NCI-H1092 treated with DMSO at 0.1 percent for 48 hours (cell line): ENCODE data around the gene CIB1.
A peak's percentile ranks its signal among the peaks of the same experiment; 100 is the strongest.

Source experiments
- DNase-seq: peaks from one replicate; lab custom pipeline; 2025; lab: John Stamatoyannopoulos, UW

The CIB1 gene

GRCh38 chr15:90214553-90215196 is 19.1 kb downstream of the CIB1 start:
- DNase-seq, result no peak

- no peak for DNase-seq
Observed at GRCh38 chr15:90213818-90214204, 19.9 kb downstream of the CIB1 start.

DNA sequence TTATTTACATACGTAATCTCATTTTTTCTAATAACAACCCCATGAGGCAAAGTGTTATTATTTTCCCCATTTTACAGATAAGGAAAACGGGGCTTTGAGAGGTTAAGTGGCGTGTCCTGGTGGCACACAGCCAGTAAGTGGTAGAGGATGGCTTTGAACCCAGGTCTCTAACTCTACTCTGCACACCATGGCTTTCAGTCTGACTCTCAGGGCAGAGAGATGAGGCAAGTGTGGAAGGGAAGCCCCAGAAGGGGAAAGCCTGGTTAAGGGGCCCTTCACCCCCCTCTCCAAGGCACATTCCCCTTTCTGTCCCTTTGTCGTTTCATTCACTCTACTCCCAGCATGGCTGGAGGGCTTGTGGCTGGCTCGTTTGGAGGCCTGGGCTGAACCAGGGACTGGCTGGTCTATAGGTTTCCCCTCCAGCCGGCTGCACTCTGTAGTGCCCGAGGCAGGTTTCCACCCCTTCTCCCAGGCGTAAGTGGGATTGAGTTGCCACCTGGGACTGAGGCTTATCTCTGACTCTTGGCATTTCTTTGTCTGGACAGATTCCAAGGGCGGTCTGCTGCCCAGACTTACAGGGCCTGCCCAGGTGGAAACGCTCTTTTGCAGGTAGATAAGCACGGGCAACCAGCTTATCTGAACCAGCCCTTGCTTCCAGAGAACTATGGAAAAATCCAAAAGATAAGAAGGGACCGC is 20.5 kb downstream of the CIB1 start:
- no peak for DNase-seq

DNA sequence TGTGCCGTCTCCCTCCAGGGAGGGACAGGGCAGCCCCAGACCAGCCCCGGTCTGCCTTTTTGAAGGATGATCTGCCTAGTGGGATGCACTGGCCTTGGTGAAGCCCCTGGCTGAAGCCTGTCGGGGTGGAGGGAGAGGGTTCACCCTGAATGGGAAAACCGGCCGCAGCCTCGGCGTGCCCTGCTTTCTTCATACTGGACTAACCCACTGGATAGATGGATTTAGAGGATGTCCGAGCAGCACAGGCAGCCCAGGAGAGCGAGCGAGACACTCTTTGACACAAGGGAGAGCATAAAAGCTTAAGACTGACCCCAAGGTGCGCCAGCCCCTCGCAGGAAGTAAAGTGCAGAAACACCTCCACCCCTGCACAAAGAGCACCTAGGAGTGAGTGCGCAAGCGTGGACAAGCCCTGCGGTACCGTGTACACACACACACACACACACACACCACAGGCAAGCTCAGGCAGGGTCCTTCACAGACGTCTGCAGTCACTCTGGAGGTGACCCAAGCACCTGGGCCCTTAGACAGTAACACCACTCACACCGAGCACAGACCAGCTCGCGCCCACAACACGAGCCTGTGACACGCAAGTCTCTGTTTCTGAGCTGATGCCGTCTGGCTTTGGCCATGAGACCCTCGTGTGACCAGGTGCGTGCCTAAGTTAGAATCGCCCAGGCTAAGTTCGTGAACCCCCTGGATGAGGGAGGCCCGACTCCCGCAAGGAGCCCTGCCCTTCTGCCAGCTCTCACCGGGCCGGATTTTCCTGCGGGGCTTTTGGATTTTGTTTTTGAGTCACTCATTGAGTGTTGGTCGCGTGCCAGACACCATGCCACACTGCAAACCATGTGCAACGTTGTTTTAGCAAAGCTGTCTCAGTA is 21.3 kb downstream of the CIB1 start:
- DNase-seq, result no peak

GRCh38 chr15:90211440-90212143 is 22.1 kb downstream of the CIB1 start:
- DNase-seq, result no peak

DNA sequence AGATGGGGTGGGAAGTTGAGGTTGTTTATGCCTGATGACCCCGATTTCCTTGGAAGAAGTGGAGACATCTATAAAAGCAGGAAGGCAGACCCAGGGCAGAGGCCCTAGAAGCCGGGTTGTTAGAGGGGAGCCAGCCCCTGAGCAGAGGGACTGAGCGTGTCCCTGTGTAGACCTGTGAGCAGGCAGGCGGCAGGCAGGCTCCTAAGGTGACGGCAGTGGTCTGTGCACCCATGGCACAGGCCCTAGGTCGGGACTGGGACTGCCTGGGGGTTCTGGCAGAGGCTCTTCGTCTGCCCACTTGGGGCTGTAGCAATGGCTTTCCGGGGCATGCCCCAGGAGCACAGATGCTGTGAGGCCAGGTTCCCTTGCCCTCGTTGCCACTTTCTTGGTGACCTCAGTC is 22.7 kb downstream of the CIB1 start:
- no peak for DNase-seq

GRCh38 chr15:90210593-90210992 is 23.1 kb downstream of the CIB1 start:
- no peak for DNase-seq

DNA sequence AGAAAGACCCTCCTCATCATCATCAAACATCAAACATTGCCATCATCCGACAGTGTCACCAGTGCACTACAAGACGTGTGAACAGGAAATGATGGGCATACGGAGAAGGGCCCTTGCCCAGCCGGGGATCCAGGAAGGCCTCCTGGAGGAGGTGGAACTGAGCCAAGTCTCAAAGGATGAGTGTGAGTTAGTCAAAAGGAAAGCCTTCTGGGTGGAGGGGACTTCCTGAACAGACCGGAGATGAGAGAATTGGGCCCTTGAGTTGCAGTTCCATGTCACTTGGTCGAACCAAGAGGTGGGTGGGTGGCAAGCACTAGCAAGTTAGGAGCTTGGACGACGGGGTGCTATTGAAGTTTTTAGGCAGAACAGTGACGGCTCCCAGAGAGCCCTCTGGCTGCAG is 24.1 kb downstream of the CIB1 start:
- no peak for DNase-seq

- no peak for DNase-seq
Observed at GRCh38 chr15:90208356-90208755, 25.4 kb downstream of the CIB1 start.

- no peak for DNase-seq
Observed at GRCh38 chr15:90207252-90207651, 26.5 kb downstream of the CIB1 start.

GRCh38 chr15:90205886-90206285 is 27.9 kb downstream of the CIB1 start:
- DNase-seq, result no peak

GRCh38 chr15:90205050-90205848 is 28.5 kb downstream of the CIB1 start:
- no peak for DNase-seq

GRCh38 chr15:90203922-90204321 is 29.8 kb downstream of the CIB1 start:
- DNase-seq, result no peak

DNA sequence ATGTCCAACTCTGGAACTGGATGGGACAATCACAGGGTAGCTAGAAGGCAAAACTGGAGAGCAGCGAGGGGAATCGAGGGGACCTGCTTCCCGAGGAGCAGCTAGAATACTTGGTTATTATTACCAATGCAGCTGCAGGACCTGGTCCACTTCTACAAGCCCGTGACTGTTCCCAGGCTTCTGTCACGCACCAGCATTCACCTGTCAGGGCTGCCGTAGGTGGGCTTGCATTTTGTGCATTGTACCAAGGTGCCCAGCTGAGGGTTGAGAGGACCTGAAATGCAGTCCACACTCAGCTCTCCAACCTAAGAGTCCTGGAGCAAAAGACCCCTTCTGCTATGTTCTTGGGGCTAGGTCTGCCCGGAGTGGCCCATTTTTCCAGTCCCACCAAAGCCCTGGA is 30.3 kb downstream of the CIB1 start:
- DNase-seq, result no peak

DNA sequence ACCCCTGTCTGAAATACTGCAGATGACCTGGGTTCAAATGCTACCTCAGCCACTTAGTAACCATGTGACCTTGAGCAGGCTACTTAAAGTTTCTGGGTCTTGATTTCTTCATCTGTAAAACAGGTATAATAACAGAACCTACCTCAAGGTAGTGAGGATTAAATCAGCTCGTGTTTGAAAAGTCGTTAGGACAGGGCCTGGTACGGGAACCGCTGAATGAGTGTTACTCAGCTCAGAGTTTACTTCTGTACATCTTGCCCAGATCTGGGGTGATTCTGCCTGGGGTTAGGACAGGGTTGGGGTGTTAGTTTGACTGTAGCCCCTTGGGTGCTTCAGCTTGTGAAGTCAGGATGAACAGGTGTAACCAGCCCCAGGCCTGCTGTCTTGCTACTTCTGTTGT is 30.8 kb downstream of the CIB1 start:
- DNase-seq, result no peak

DNA sequence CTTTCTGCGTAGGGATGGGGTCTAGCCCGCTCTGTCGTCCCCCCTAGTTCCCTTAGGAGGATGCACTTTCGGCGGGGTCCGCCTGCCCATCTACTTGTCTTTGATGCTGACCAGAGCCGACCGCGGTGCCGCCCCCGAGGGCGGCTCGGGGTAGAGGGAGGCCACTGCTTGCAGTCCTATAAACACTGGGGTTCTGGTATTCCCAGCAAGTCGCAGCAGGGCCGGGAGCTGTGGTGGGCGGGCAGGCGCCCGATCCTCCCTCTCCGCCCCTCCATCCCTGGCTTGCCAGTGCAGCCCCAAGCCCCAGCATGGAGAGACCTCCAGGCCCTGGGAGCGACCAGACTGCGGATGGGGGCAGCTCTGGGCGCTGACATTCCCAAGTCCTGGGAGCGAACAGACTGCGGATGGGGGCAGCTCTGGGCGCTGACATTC is 31.8 kb downstream of the CIB1 start:
- no peak for DNase-seq

GRCh38 chr15:90201130-90201943 is 32.4 kb downstream of the CIB1 start, which contains the start of gene SEMA4B:
Gene SEMA4B, plus strand, starts transcription at chr15:90201330. Its CDS starts 249 bp downstream, at chr15:90201579.
- peak; percentile 42 for DNase-seq

DNA sequence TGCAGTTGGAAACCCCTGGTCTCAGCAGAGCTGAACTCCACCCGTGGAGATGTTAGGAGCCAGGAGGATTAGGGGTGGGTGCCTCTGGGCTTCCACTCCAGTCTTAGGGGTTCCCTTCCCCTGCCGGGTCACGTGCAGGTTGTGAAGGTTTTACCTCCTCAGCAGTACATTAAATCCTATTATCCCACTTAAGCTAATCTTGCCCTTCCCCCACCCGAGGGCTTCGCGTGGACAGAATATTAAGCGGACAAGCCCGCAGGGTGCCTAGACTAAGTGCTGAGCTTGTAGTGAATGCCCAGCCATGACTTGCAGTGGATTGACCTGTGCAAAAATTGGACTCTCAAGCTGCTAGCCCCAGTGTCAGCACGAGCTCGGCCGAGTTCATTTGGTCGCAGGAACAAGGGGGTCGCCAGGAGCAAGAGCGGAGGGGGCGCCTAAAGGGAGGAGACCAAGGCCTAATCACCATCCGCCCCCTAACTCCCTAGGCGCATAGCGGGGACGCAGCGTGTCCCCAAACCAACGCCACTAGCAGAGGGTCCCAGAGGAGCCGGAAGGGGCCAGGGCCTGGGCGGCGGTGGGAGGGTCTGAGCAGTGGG is 33.1 kb downstream of the CIB1 start:
- DNase-seq, result no peak

- no peak for DNase-seq
Observed at GRCh38 chr15:90194655-90195054, 39.1 kb downstream of the CIB1 start.
